ENCODE results near the gene TARP.

The TARP gene

DNA sequence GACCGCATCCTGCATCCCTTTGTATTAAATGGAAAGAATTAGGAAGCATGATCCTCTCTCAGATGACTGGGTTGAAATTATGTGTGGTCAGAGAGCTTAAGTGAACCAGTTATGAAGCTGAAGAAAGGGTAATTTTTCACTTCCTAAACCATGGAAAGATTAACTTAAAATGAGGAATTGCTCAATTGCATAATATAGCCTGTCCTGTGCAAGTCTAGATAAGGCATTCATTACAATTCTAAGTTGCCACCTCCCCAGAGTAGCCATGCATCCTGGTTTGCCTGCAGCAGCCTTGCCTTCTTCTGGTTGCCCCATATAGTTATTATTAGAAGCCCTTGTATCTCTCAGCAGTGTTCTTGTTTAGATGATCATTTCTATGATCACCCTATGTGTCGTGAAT, 50.1 kb downstream of the TARP start:
- Histone ChIP-seq H3K4me1 (ENCODE audit: control insufficient read depth, insufficient read depth, low read length) (no peaks in the 10 kb centered on the region), H3K27ac (ENCODE audit: low read length) (no peak overlapping the region), H3K27me3 (ENCODE audit: control insufficient read depth, insufficient read depth, low read length) (no peaks in the 10 kb centered on the region), H3K36me3 (ENCODE audit: control insufficient read depth, insufficient read depth, low read length) (peaks cover 8% of the 10 kb centered on the region; the same call in 1 of the 2 replicates), H3K4me3 (ENCODE audit: low read length) (no peak overlapping the region), H3K9me3 (ENCODE audit: control insufficient read depth, insufficient read depth, low read length) (no peaks in the 10 kb centered on the region)
- no peak for DNase-seq (ENCODE audit: low read depth, low spot score)
- WGBS (ENCODE audit: insufficient coverage, insufficient read length), result no CpG with 5 or more reads among the region's 2 CpGs

DNA sequence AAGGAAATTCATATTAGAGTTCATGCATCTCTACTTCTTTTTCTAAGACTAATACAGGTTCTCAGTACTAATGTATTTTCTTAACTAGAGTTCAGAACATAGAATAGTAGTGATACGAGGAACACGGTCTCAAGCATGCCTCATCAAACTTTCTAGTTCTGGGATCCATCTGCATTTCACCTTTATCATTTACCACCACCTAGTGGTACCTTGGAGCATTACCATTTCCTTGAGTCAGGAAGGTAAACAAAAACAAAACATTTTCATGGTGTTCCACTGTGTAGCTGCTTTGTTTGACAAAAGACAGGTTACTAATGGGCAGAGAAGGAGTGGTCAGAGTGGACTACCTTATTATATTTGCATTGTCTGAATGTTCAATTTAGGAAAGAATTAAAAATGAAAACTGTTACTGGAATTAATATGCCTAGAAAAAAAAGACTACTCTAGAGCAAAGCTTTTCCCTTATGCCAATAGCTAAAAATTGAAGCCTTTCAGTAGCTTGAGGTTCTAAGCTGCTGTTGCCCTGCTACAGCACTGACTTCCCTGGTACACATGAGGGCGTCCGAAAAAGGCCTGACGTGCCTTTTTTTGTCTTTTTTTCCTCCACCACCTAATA, 50.8 kb downstream of the TARP start:
- H3K27ac ChIP-seq (ENCODE audit: low read length), result no peak overlapping the region
- peak; percentile 39 for DNase-seq (ENCODE audit: low read depth, low spot score)
- H3K4me3 ChIP-seq (ENCODE audit: low read length), result no peak overlapping the region
- no peaks in the 10 kb centered on the region for H3K9me3 ChIP-seq (ENCODE audit: control insufficient read depth, insufficient read depth, low read length)
- no CpG with 5 or more reads among the region's 5 CpGs for WGBS (ENCODE audit: insufficient coverage, insufficient read length)
- H3K27me3 ChIP-seq (ENCODE audit: control insufficient read depth, insufficient read depth, low read length), result no peaks in the 10 kb centered on the region
- no peaks in the 10 kb centered on the region for H3K4me1 ChIP-seq (ENCODE audit: control insufficient read depth, insufficient read depth, low read length)
- peaks cover 8% of the 10 kb centered on the region; the same call in 1 of the 2 replicates for H3K36me3 ChIP-seq (ENCODE audit: control insufficient read depth, insufficient read depth, low read length)

DNA sequence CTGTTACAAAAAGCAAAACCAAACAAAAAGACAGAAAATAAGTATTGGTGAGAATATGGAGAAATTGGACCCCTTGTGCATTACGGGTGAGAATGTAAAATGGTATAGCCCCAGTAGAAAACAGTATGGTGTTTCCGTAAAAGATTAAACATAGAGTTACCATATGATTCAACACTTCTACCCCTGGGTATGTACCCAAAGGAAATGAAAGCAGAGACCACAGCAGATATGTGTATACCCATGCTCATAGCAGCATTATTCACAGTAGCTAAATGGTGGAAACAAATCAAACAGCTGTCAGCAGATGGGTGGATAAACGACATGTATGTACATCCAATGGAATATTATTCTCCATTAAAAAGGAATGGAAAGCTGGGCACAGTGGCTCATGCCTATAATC, 53.0 kb downstream of the TARP start:
- Histone ChIP-seq H3K27ac (ENCODE audit: low read length) (no peak overlapping the region), H3K36me3 (ENCODE audit: control insufficient read depth, insufficient read depth, low read length) (peaks cover 8% of the 10 kb centered on the region; the same call in 1 of the 2 replicates), H3K4me1 (ENCODE audit: control insufficient read depth, insufficient read depth, low read length) (no peaks in the 10 kb centered on the region), H3K27me3 (ENCODE audit: control insufficient read depth, insufficient read depth, low read length) (no peaks in the 10 kb centered on the region), H3K4me3 (ENCODE audit: low read length) (no peak overlapping the region), H3K9me3 (ENCODE audit: control insufficient read depth, insufficient read depth, low read length) (no peaks in the 10 kb centered on the region)
- WGBS (ENCODE audit: insufficient coverage, insufficient read length), result no CpG with 5 or more reads among the region's 3 CpGs
- DNase-seq (ENCODE audit: low read depth, low spot score), result no peak

DNA sequence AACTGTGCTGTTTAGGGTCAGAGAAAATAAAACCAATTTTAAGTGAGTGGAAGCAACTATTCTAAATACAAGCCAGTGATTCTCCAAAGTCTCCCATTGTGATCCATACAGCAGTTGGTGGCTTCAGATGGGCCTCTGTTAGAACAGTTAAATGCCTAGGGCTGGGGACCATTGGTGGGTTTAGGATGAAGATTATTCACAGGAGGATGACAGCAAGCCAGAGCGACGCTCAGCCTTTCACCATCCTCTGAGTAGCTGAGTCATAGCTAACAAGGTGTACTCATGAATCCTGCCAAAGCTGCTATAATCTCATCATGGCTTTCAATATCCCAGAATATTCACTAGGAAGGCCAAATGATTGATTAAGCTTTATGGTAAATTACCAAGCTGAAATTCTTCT, 55.8 kb downstream of the TARP start:
- no peaks in the 10 kb centered on the region for H3K9me3 ChIP-seq (ENCODE audit: control insufficient read depth, insufficient read depth, low read length)
- H3K27me3 ChIP-seq (ENCODE audit: control insufficient read depth, insufficient read depth, low read length), result no peaks in the 10 kb centered on the region
- H3K36me3 ChIP-seq (ENCODE audit: control insufficient read depth, insufficient read depth, low read length), result peaks cover 8% of the 10 kb centered on the region; the same call in 1 of the 2 replicates
- DNase-seq (ENCODE audit: low read depth, low spot score), result no peak
- no peak overlapping the region for H3K27ac ChIP-seq (ENCODE audit: low read length)
- no peak overlapping the region for H3K4me3 ChIP-seq (ENCODE audit: low read length)
- WGBS (ENCODE audit: insufficient coverage, insufficient read length), result no CpG with 5 or more reads among the region's 2 CpGs
- peaks cover 1% of the 10 kb centered on the region; the same call in 1 of the 2 replicates for H3K4me1 ChIP-seq (ENCODE audit: control insufficient read depth, insufficient read depth, low read length)

GRCh38 chr7:38215735-38216670, 57.4 kb downstream of the TARP start:
- H3K36me3 ChIP-seq (ENCODE audit: control insufficient read depth, insufficient read depth, low read length), result peaks cover 5% of the 10 kb centered on the region; the same call in 1 of the 2 replicates
- H3K27ac ChIP-seq (ENCODE audit: low read length), result no peak overlapping the region
- no peaks in the 10 kb centered on the region for H3K27me3 ChIP-seq (ENCODE audit: control insufficient read depth, insufficient read depth, low read length)
- no CpG with 5 or more reads among the region's 5 CpGs for WGBS (ENCODE audit: insufficient coverage, insufficient read length)
- peaks cover 1% of the 10 kb centered on the region; the same call in 1 of the 2 replicates for H3K4me1 ChIP-seq (ENCODE audit: control insufficient read depth, insufficient read depth, low read length)
- H3K4me3 ChIP-seq (ENCODE audit: low read length), result no peak overlapping the region
- DNase-seq (ENCODE audit: low read depth, low spot score), result peak; percentile 67
- H3K9me3 ChIP-seq (ENCODE audit: control insufficient read depth, insufficient read depth, low read length), result no peaks in the 10 kb centered on the region

- Histone ChIP-seq H3K9me3 (ENCODE audit: control insufficient read depth, insufficient read depth, low read length) (no peaks in the 10 kb centered on the region), H3K27ac (ENCODE audit: low read length) (no peak overlapping the region), H3K4me1 (ENCODE audit: control insufficient read depth, insufficient read depth, low read length) (peaks cover 1% of the 10 kb centered on the region; the same call in 1 of the 2 replicates), H3K4me3 (ENCODE audit: low read length) (no peak overlapping the region), H3K36me3 (ENCODE audit: control insufficient read depth, insufficient read depth, low read length) (peaks cover 5% of the 10 kb centered on the region; the same call in 1 of the 2 replicates), H3K27me3 (ENCODE audit: control insufficient read depth, insufficient read depth, low read length) (no peaks in the 10 kb centered on the region)
- DNase-seq (ENCODE audit: low read depth, low spot score), result no peak
- no CpG with 5 or more reads among the region's 1 CpG for WGBS (ENCODE audit: insufficient coverage, insufficient read length)
Measured at GRCh38 chr7:38215115-38215514, 58.3 kb downstream of the TARP start.

- Histone ChIP-seq H3K9me3 (ENCODE audit: control insufficient read depth, insufficient read depth, low read length) (no peaks in the 10 kb centered on the region), H3K27ac (ENCODE audit: low read length) (no peak overlapping the region), H3K27me3 (ENCODE audit: control insufficient read depth, insufficient read depth, low read length) (no peaks in the 10 kb centered on the region), H3K4me1 (ENCODE audit: control insufficient read depth, insufficient read depth, low read length) (peaks cover 1% of the 10 kb centered on the region; the same call in 1 of the 2 replicates), H3K36me3 (ENCODE audit: control insufficient read depth, insufficient read depth, low read length) (no peaks in the 10 kb centered on the region), H3K4me3 (ENCODE audit: low read length) (no peak overlapping the region)
- DNase-seq (ENCODE audit: low read depth, low spot score), result no peak
- no CpG with 5 or more reads among the region's 3 CpGs for WGBS (ENCODE audit: insufficient coverage, insufficient read length)
Measured at GRCh38 chr7:38211940-38212339, 61.5 kb downstream of the TARP start.

DNA sequence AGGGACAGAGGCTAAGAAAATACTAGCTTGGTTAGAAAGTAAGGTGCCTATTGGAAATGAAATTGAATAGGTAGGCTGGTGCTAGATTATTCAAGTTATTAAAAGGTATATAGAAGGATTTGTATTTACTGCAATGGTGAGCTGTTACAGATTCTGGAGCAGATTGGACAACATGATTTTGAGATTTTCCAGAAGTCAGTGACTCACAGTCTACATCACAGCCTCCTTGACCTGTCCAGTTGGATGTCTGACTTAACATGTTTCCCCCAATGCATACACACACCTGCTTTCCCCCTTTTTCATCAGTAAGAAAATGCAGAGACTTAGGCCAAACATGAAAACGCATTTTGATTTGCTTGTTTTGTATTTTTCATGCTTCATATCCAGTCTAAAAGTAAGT, 62.0 kb downstream of the TARP start:
- no peaks in the 10 kb centered on the region for H3K27me3 ChIP-seq (ENCODE audit: control insufficient read depth, insufficient read depth, low read length)
- H3K4me1 ChIP-seq (ENCODE audit: control insufficient read depth, insufficient read depth, low read length), result peaks cover 1% of the 10 kb centered on the region; the same call in 1 of the 2 replicates
- no peaks in the 10 kb centered on the region for H3K36me3 ChIP-seq (ENCODE audit: control insufficient read depth, insufficient read depth, low read length)
- no peak for DNase-seq (ENCODE audit: low read depth, low spot score)
- no peak overlapping the region for H3K27ac ChIP-seq (ENCODE audit: low read length)
- no CpG with 5 or more reads among the region's 1 CpG for WGBS (ENCODE audit: insufficient coverage, insufficient read length)
- no peaks in the 10 kb centered on the region for H3K9me3 ChIP-seq (ENCODE audit: control insufficient read depth, insufficient read depth, low read length)
- H3K4me3 ChIP-seq (ENCODE audit: low read length), result no peak overlapping the region

All from iPS DF 6.9 (cell line).